Keratinocyte (primary cell): ENCODE data around the gene TMEM40. TPM values are rescaled to one million over a fixed set of nuclear protein-coding genes. Genes with fewer than 3 reads are reported as not detected.

Experiments used
- DNase-seq: peaks from one replicate; pipeline ENCODE4 v3.0.0-alpha.2; 2011; ENCODE audit warnings: low read depth, missing footprints, low spot score
- FAIRE-seq: peaks from 2 replicates; lab custom pipeline; 2011; peaks lifted over from hg19 to GRCh38; lab: Jason Lieb, UNC
- H2AFZ ChIP-seq: 2 replicates; pipeline ENCODE4 v1.6.0; 2012; ENCODE audit warnings: low read length, control low read depth, inconsistent platforms; ENCODE audit not compliant: control insufficient read depth
- H3K27ac ChIP-seq: 2 replicates; pipeline ENCODE4 v1.5.1; 2011; ENCODE audit warnings: low read length; ENCODE audit not compliant: control insufficient read depth, insufficient read depth
- H3K27me3 ChIP-seq: 3 replicates; pipeline ENCODE4 v1.6.0; 2011; ENCODE audit warnings: low read length; ENCODE audit not compliant: control insufficient read depth, insufficient read depth; ENCODE audit errors: extremely low read depth
- H3K36me3 ChIP-seq, 2 experiments: 2 replicates in 1 of 2; 3 replicates in 1 of 2; pipeline ENCODE4 v1.5.1; 2011; ENCODE audit warnings: low read length in 2 of 2, mild to moderate bottlenecking in 1 of 2; ENCODE audit not compliant: control insufficient read depth in 2 of 2, insufficient read depth in 2 of 2; ENCODE audit errors: extremely low read depth in 1 of 2
- H3K4me1 ChIP-seq: 3 replicates; pipeline ENCODE4 v1.5.1; 2011; ENCODE audit warnings: low read length; ENCODE audit not compliant: control insufficient read depth, insufficient read depth; ENCODE audit errors: extremely low read depth
- H3K4me2 ChIP-seq: 3 replicates; pipeline ENCODE4 v1.6.0; 2011; ENCODE audit warnings: low read depth, low read length; ENCODE audit not compliant: control insufficient read depth, insufficient read depth; ENCODE audit errors: extremely low read depth
- H3K4me3 ChIP-seq, 3 experiments: fragments of 200-600 bp in 1 of 3; sonication (generic) in 1 of 3; 2 replicates in 2 of 3; 3 replicates in 1 of 3; pipeline ENCODE4 v1.5.1; 2011 to 2016; ENCODE audit warnings: low read length in 3 of 3, mild to moderate bottlenecking in 3 of 3, control low read depth in 2 of 3, inconsistent platforms in 1 of 3, low read depth in 1 of 3, mixed read lengths in 1 of 3, mixed run types in 1 of 3, moderate library complexity in 1 of 3; ENCODE audit not compliant: control insufficient read depth in 2 of 3, insufficient read depth in 2 of 3; ENCODE audit errors: extremely low read depth in 1 of 3
- H3K79me2 ChIP-seq: 2 replicates; pipeline ENCODE4 v1.6.0; 2012; ENCODE audit warnings: low read length; ENCODE audit not compliant: control insufficient read depth, insufficient read depth
- H3K9ac ChIP-seq: 3 replicates; pipeline ENCODE4 v1.6.0; 2011; ENCODE audit warnings: low read length; ENCODE audit not compliant: control insufficient read depth, insufficient read depth; ENCODE audit errors: extremely low read depth
- H3K9me1 ChIP-seq: 3 replicates; pipeline ENCODE4 v1.6.0; 2011; ENCODE audit warnings: low read length; ENCODE audit not compliant: control insufficient read depth, insufficient read depth; ENCODE audit errors: extremely low read depth
- H3K9me3 ChIP-seq: 2 replicates; pipeline ENCODE4 v1.5.1; 2012; ENCODE audit warnings: low read depth, low read length; ENCODE audit not compliant: control insufficient read depth
- H4K20me1 ChIP-seq: 3 replicates; pipeline ENCODE4 v1.6.0; 2011; ENCODE audit warnings: low read length; ENCODE audit not compliant: control insufficient read depth, insufficient read depth; ENCODE audit errors: extremely low read depth
- EZH2 ChIP-seq: IDR thresholded peaks from one replicate; pipeline ENCODE4 v1.6.1; 2012; ENCODE audit warnings: inconsistent platforms, mild to moderate bottlenecking, low read length, moderate library complexity
- dilution Hi-C: fragments of 300-500 bp; cut with MboI; formaldehyde crosslinking; loops from one replicate; pipeline ENCODE4 v1.7.0; 2020; ENCODE audit warnings: low sequenced_read_pairs; ENCODE audit not compliant: extremely low pct_ligation_motif_present
- polyA plus RNA-seq, 5 experiments: library from polyadenylated mRNA; depleted of rRNA in 3 of 5; stranded (reverse) in 3 of 5; stranded (forward) in 1 of 5; unstranded in 1 of 5; fragments of >200 nt; gene quantifications; 1 replicate in 1 of 5; 2 replicates in 3 of 5; 3 replicates in 1 of 5; pipeline versions ENCODE4 v1.2.1 to v1.2.3, GENCODE V29; 2011 to 2012; ENCODE audit warnings: missing spikeins in 2 of 5, low read depth in 1 of 5, low replicate concordance in 1 of 5
- TF ChIP-seq, protein P1 (sequence below), 3 experiments: IDR thresholded peaks in 1 of 3; conservative IDR thresholded peaks in 1 of 3; optimal IDR thresholded peaks in 1 of 3; 2 replicates in 2 of 3; 3 replicates in 1 of 3; pipeline versions ENCODE3 to v1.5.1; 2011; ENCODE audit warnings: low read length in 3 of 3, mild to moderate bottlenecking in 3 of 3, moderate library complexity in 2 of 3, control low read depth in 1 of 3, inconsistent platforms in 1 of 3; ENCODE audit not compliant: insufficient read depth in 2 of 3; ENCODE audit errors: extremely low read depth in 1 of 3

The TMEM40 gene
- polyA plus RNA-seq, 1 donor (not counting 4 experiments of a cell fraction or from before 2014, with no cell fraction given), result 311 TPM

DNA sequence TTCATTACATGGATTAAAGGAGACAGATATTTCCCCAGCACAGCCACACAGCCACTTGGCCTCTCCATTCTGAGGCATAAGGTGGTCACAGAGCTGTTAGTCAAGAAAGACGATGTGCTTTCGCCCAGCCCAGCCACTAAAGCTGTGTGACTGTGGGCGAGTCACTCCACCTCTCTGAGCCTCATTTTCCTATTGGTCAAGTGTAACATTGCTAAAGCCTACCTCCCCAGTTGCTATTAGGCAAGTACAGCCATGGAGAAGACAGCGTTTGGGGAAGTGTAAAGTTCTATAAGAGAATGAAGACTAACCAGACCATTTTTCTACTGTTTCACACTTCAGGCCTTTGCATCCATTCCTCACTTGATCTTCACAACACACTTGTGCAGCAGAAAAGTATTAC is 24.1 kb downstream of the TMEM40 start:
- TF ChIP-seq, protein P1, sequence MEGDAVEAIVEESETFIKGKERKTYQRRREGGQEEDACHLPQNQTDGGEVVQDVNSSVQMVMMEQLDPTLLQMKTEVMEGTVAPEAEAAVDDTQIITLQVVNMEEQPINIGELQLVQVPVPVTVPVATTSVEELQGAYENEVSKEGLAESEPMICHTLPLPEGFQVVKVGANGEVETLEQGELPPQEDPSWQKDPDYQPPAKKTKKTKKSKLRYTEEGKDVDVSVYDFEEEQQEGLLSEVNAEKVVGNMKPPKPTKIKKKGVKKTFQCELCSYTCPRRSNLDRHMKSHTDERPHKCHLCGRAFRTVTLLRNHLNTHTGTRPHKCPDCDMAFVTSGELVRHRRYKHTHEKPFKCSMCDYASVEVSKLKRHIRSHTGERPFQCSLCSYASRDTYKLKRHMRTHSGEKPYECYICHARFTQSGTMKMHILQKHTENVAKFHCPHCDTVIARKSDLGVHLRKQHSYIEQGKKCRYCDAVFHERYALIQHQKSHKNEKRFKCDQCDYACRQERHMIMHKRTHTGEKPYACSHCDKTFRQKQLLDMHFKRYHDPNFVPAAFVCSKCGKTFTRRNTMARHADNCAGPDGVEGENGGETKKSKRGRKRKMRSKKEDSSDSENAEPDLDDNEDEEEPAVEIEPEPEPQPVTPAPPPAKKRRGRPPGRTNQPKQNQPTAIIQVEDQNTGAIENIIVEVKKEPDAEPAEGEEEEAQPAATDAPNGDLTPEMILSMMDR (optimal IDR thresholded peaks at IDR 0.05 in 1 of 3, IDR thresholded peaks at IDR 0.05 in 1 of 3, conservative IDR thresholded peaks at IDR 0.05 in 1 of 3; ENCODE audit: extremely low read depth in 1 of 3, insufficient read depth in 2 of 3, low read length in 3 of 3), result no peak
- no peak for TF ChIP-seq EZH2
- Histone ChIP-seq H3K27ac (no peak overlapping the region), H3K9me3 (no peaks in the 10 kb centered on the region), H3K79me2 (no peaks in the 10 kb centered on the region), H3K9me1 (no peaks in the 10 kb centered on the region), H4K20me1 (no peaks in the 10 kb centered on the region), H3K27me3 (no peaks in the 10 kb centered on the region), H3K9ac (no peak overlapping the region), H3K36me3 (peaks cover 29 to 49% of the 10 kb centered on the region in 2 experiments), H2AFZ (no peak overlapping the region), H3K4me1 (peaks cover 5% of the 10 kb centered on the region), H3K4me3 (no peak overlapping the region), H3K4me2 (no peak overlapping the region)
- FAIRE-seq, result no peak
- no peak for DNase-seq
- dilution Hi-C loops, result no loop called here

DNA sequence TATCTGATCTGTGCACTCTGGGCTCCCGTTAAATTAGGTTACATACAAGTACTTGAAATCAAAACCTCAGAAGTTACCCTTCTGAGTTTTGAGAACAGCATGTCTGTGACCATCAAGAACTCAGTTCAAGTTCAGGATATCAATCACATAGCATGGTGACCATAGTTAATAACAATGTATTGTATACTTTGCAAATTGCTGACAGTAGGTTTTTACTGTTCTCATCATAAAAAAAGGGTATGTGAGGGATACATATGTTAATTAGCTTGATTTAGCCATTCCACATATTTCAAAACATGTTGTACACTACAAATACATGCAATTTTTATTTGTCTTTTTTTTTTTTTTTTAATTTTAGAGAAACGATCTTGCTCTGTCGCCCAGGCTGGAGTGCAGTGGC is 25.5 kb downstream of the TMEM40 start:
- no peak overlapping the region for H2AFZ ChIP-seq
- H3K9me1 ChIP-seq, result no peaks in the 10 kb centered on the region
- H3K9ac ChIP-seq, result no peak overlapping the region
- no peak overlapping the region for H3K4me3 ChIP-seq
- TF ChIP-seq, protein P1 (optimal IDR thresholded peaks at IDR 0.05 in 1 of 3, IDR thresholded peaks at IDR 0.05 in 1 of 3, conservative IDR thresholded peaks at IDR 0.05 in 1 of 3; ENCODE audit: extremely low read depth in 1 of 3, insufficient read depth in 2 of 3, low read length in 3 of 3), result no peak
- no peak for TF ChIP-seq EZH2
- FAIRE-seq (no peak), DNase-seq (no peak)
- H3K27ac ChIP-seq, result no peak overlapping the region
- peaks cover 29 to 48% of the 10 kb centered on the region in 2 experiments for H3K36me3 ChIP-seq
- H3K9me3 ChIP-seq, result no peaks in the 10 kb centered on the region
- dilution Hi-C loops, result no loop called here
- no peak overlapping the region for H3K4me2 ChIP-seq
- no peaks in the 10 kb centered on the region for H3K79me2 ChIP-seq
- H3K4me1 ChIP-seq, result peaks cover 5% of the 10 kb centered on the region
- no peaks in the 10 kb centered on the region for H3K27me3 ChIP-seq
- H4K20me1 ChIP-seq, result no peaks in the 10 kb centered on the region
